Uterus (tissue), 2 donors: ENCODE data around the gene CCND2.

Source experiments
- CTCF ChIP-seq, 4 experiments: fragments of 200-600 bp in 2 of 4; fragments of 450-650 bp in 2 of 4; sonication (generic) in 2 of 4; IDR thresholded peaks; one replicate each; pipeline ENCODE4 v1.5.1; 2016 to 2019; ENCODE audit warnings: antibody characterized with exemption in 4 of 4, mild to moderate bottlenecking in 2 of 4, moderate library complexity in 1 of 4
- POLR2A ChIP-seq, 2 donors: fragments of 450-650 bp; IDR thresholded peaks; one replicate each; pipeline ENCODE4 v1.6.1; 2016; ENCODE audit warnings: antibody characterized with exemption in 2 of 2, mild to moderate bottlenecking in 1 of 2, moderate library complexity in 1 of 2

DNA sequence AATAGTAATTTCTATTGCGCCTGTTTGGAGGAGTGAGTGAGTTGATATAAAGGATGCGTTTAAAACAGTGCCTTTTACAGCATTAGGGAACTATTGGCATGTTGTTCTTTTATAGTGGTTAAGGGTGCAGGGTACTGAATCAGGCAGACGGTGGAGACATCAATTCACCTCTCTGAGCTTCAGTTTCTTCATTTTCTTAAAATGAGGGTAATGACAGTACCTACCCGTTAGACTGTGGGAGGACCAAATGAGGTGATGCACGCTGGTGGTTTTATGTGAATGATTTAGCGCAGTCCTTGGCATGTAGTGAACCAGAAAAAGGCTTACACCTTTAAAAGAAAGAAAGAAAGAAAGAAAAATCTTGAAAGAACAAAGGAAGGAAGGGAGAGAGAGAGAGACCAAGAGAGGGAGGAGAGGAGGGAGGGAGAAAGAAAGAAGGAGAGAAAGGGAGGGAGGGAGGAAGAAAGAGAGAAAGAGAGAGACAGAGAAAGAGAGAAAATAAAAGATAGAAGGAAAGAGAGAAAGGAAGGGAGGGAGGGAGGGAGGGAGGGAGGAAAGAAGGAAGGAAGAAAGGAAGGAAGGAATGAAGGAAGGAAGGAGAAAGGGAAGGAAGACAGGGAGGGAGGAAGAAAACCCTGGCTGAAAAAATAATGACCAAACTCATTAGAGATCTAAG is 22.2 kb upstream of the CCND2 start:
- TF ChIP-seq CTCF (IDR thresholded peaks at IDR 0.05) (no peak), POLR2A (IDR thresholded peaks at IDR 0.05) (no peak)
